ENCODE data around the gene SLC12A7.
"Not testable (repeated sequence)": the region's sequence is repeated elsewhere in the genome, so short reads cannot be mapped to it uniquely, and the experiment has no call there.

Gene SLC12A7

DNA sequence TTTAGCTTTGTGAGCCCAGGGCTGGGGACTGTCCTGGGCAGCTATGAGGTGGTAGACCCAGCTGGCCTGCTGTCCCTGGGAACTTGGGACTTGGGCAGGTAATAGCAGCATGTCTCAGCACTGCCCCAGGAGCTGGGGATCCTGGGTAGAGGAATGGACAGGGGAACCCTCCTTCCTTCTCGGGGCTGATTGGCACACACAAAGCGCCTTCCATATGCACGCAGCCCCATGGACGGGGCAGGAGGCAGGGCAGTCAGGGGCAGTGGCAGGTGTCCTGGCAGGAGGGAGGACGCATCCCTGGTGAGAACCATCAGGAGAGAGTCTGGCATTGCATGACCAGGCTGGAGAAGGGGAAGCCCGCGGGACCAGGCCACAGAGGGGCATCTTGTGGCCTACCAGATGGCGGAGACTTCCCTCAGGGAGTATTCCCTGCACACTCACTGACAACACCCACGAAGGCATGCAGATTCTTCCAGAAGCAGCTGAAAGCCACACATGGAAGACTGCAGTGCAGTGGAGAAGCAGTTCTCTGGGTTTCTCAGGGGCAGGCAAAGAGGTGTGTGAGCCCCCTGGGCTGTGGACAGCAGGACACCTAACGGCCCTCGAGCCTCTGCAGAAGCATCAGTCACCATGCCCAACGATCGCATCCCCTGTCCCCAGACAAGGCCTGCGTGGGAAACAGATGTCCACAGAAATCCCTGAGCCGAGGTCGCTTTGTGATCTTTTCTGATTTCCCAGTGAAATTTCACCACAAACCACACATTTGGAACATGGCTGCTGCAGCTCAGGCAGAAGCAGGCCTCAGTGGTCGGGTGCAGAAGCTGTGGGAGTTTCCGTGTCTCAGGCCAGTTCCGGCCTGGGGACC is 110.2 kb downstream of the SLC12A7 start:
- no peak for DNase-seq

DNA sequence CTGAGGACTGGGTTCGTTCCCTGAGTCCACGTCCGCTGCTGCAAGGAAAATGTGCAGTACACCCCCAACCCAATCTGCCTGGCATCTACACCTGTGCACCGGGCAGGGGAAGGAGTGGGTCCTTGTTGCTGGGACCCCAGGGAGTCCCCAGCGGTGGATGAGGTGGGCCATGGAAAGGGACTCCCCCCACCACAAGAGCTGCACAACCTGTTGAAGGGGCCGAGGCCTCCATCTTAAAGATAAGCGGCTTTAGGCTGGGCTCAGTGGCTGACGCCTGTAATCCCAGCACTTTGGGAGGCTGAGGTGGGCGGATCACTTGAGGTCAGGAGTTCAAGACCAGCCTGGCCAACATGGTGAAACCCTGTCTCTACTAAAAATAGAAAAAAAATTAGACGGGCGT is 111.0 kb downstream of the SLC12A7 start:
- not testable (repeated sequence) for DNase-seq

Measured in activated CD4-positive, alpha-beta T cell treated with anti-CD3 and anti-CD28 coated beads, Interleukin-2, amount 50 U/mL, for 48 hours (primary cell).